ENCODE results near the gene MYO15B. TPM values are rescaled to one million over a fixed set of nuclear protein-coding genes. Genes with fewer than 3 reads are reported as not detected.

Gene MYO15B
- total RNA-seq, 4 donors from 2014 or later: 51.5 to 191 (median 73.5) TPM

GRCh38 chr17:75553295-75554110 is 34.1 kb upstream of the MYO15B start:
- TF ChIP-seq CTCF (IDR thresholded peaks at IDR 0.05; ENCODE audit: low read depth): no peak

GRCh38 chr17:75555679-75556153 is 31.9 kb upstream of the MYO15B start:
- no peak for TF ChIP-seq CTCF (IDR thresholded peaks at IDR 0.05; ENCODE audit: low read depth)

GRCh38 chr17:75557075-75557851 is 30.3 kb upstream of the MYO15B start:
- TF ChIP-seq CTCF (IDR thresholded peaks at IDR 0.05; ENCODE audit: low read depth): no peak

GRCh38 chr17:75557852-75558665 is 29.5 kb upstream of the MYO15B start:
- no peak for TF ChIP-seq CTCF (IDR thresholded peaks at IDR 0.05; ENCODE audit: low read depth)

GRCh38 chr17:75558666-75559530 is 28.7 kb upstream of the MYO15B start:
- no peak for TF ChIP-seq CTCF (IDR thresholded peaks at IDR 0.05; ENCODE audit: low read depth)

GRCh38 chr17:75559958-75560533 is 27.6 kb upstream of the MYO15B start:
- TF ChIP-seq CTCF (IDR thresholded peaks at IDR 0.05; ENCODE audit: low read depth): no peak

All from subcutaneous adipose tissue (tissue), 4 donors.